Measurements from ENCODE around the gene ZEB2. TPM values are rescaled to one million over a fixed set of nuclear protein-coding genes. Genes with fewer than 3 reads are reported as not detected.
A peak's percentile ranks its signal among the peaks of the same experiment; 100 is the strongest.

ZEB2 gene
- total RNA-seq, 1 experiment from 2014 or later, result 71.9 TPM

GRCh38 chr2:144470334-144470733 is 49.6 kb downstream of the ZEB2 start:
- peak; percentile 40 for DNase-seq (ENCODE audit: low read depth, low spot score)
- in situ Hi-C loops (cut with HindIII; ENCODE audit: low pct_unique_long_range_greater_than_20kb, low sequenced_read_pairs), result no loop called here

GRCh38 chr2:144469798-144470197 is 50.1 kb downstream of the ZEB2 start:
- in situ Hi-C loops (cut with HindIII; ENCODE audit: low pct_unique_long_range_greater_than_20kb, low sequenced_read_pairs), result no loop called here

DNA sequence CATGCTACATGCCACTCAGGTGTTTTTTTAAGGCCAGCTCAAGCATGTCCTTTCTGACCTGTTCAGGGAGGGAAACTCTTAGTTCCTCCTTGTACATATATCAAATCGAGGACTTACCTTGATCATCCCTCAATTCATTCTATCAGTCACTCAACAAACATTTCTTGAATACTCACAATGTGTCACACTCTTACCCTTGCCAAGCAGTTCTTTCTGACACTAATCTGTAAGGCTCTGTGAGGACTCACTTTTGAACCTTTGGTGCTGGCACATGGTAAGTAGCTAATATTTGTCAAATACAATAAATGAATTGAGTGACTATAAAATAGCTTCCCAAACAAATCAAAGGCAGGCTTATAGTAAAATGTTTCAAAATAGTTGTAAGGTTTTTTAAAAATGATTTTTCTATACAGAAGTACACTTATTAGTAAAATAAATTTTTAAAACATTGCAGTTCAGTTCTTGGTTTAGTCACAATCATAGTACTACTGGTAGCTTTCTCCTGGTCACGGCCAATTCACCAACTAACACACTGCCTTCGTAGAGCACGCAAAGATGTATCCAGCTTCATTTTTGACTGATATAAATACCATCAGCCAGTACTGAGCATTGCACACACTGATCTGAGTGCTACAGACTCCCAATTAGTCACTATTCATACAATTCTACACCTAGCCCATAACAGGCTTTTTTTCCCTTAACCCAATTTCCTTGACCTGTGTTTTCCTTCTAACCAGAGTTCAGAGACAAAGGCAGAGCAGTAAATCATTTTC is 50.9 kb downstream of the ZEB2 start:
- no peak for DNase-seq (ENCODE audit: low read depth, low spot score)
- in situ Hi-C loops (cut with HindIII; ENCODE audit: low pct_unique_long_range_greater_than_20kb, low sequenced_read_pairs), result no loop called here

More at GRCh38 chr2:144469798-144470197, 50.1 kb downstream of the ZEB2 start:
- DNase-seq (ENCODE audit: low read depth, low spot score), result no peak

DNA sequence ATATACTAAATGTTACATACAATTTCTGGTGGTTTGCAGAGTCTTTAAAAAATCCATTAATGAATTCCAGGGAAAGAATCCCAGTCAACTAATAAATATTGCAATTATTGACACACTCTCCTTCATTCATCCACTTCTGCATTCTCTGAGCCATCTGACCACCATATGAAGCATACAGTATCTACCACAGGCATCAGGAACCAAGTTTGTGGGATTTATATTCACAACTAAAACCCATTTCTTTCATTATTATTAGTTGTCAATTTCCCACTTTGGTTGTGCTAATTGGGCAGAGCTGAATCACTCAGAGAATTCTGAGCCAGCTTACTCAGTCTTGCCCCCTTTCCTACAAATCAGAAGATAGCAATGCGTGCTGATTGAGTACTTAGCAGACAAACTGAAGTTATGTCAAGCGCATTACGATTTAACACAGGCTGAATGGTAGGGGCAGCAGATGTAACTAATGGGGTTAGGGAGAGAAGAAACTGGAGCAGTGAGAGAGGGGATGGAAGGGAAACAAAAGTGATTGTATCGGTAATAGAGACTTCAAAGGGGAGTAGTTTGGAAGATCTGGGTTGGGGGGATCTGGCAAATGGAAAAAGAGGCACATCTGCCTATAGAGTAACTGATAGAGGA is 52.3 kb downstream of the ZEB2 start:
- in situ Hi-C loops (cut with HindIII; ENCODE audit: low pct_unique_long_range_greater_than_20kb, low sequenced_read_pairs), result no loop called here

DNA sequence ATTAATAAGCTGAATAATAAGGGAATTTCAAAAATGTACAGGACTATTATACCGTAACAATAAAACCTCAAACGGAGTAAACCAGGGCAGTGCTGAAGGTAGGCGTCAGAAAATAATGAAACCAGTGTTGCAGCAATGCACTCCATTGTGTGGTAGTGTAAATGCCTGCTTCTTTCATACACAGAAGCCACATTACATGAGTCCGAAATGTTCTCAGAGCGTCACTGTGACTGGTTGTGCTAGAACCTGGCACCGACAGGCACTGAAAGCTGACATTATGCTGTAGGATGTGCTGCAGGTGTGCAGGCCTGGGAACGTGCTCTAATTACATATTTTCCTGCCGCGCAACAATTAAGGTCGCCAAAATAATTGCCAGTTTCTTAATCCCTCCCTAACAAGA is 53.3 kb downstream of the ZEB2 start:
- in situ Hi-C loops (cut with HindIII; ENCODE audit: low pct_unique_long_range_greater_than_20kb, low sequenced_read_pairs), result no loop called here
- peak; percentile 24 for DNase-seq (ENCODE audit: low read depth, low spot score)

More for the DNA sequence above, 52.3 kb downstream of the ZEB2 start:
- no peak for DNase-seq (ENCODE audit: low read depth, low spot score)

DNA sequence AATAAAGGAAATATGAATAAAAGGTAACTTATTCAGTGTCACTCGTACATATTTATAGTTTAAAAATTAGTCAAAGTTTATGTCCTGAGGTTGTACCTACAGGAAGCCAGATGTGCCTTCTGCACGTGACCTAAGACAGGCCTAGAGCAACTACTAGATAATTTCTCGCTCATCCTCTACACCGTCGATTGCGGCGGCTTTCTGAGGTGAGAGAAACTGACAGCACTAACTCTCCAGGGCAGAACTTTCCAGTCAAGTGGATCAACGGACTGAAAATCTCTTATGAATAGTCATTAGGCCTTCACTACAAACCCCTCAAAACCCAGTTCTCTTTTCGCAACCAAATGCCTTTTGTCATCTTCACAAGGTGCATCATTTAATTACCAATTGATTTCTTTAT is 54.2 kb downstream of the ZEB2 start:
- in situ Hi-C loops (cut with HindIII; ENCODE audit: low pct_unique_long_range_greater_than_20kb, low sequenced_read_pairs), result no loop called here

DNA sequence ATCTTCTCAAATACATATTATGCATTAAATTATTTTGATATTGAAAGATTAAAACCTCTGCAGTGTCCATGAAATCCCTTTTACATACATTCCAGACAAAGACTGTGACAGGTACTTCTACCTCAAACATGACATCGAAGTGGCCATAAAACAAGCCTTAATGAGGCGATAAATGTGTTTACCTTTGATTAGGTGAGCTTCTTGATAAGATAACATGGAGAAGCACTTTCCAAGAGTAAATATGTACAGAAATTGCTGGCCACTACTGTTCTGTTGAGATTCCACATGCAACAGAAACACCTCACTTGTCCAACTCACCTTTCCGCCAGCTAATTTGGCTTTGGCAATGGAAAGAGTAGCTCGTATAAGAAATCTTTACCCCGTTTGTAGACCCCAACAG is 55.2 kb downstream of the ZEB2 start:
- no peak for DNase-seq (ENCODE audit: low read depth, low spot score)
- in situ Hi-C loops (cut with HindIII; ENCODE audit: low pct_unique_long_range_greater_than_20kb, low sequenced_read_pairs), result no loop called here

More for the DNA sequence above, 54.2 kb downstream of the ZEB2 start:
- DNase-seq (ENCODE audit: low read depth, low spot score), result no peak

- in situ Hi-C loops (cut with HindIII; ENCODE audit: low pct_unique_long_range_greater_than_20kb, low sequenced_read_pairs), result no loop called here
- DNase-seq (ENCODE audit: low read depth, low spot score), result no peak
These were observed 56.7 kb downstream of the ZEB2 start for GRCh38 chr2:144463266-144463665.

GRCh38 chr2:144462266-144462665 is 57.7 kb downstream of the ZEB2 start:
- no peak for DNase-seq (ENCODE audit: low read depth, low spot score)
- in situ Hi-C loops (cut with HindIII; ENCODE audit: low pct_unique_long_range_greater_than_20kb, low sequenced_read_pairs), result no loop called here

DNA sequence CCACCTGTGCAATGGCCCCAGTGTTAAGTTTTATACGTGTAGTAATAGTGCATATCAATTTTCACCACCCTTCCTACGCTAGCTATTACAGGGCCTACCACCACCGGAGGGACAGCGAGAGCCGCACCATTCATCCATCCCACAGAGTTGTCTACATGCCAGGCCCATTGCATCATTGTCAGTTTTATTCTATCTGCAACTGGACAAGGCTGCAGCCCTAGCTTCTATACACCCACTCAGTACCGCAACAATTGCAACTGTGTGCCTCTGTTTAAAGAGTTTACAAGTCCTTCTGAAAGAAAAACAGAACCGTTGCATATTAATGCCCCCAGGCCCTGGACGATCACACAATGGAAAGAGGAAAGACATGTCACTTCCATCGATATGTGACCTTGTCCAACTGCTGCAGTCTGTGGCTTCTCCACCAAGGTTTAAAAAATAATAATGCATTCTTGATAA is 58.6 kb downstream of the ZEB2 start:
- in situ Hi-C loops (cut with HindIII; ENCODE audit: low pct_unique_long_range_greater_than_20kb, low sequenced_read_pairs), result no loop called here
- no peak for DNase-seq (ENCODE audit: low read depth, low spot score)

- no peak for DNase-seq (ENCODE audit: low read depth, low spot score)
- in situ Hi-C loops (cut with HindIII; ENCODE audit: low pct_unique_long_range_greater_than_20kb, low sequenced_read_pairs), result no loop called here
These were observed 59.1 kb downstream of the ZEB2 start for GRCh38 chr2:144460727-144461307.

- in situ Hi-C loops (cut with HindIII; ENCODE audit: low pct_unique_long_range_greater_than_20kb, low sequenced_read_pairs), result no loop called here
- no peak for DNase-seq (ENCODE audit: low read depth, low spot score)
These were observed 60.0 kb downstream of the ZEB2 start for GRCh38 chr2:144459937-144460336.

DNA sequence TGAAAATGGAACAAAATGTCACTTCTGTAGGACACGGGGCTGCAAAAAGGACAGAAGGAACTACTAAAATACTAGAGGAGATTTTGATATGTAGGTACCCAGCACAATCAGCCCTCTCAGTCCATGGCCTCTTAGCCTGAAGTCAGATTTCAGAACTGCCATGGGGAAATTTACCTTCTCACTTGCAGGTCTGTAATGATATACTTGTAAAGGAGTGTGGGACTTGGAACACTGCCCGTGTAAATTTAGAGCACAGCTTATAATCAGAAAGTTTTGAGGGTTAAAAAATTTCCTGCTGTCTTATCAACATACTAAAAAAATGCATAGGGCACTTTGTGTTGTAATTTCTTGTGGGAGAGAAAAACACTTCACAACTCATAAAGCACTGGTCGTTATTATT is 60.6 kb downstream of the ZEB2 start:
- in situ Hi-C loops (cut with HindIII; ENCODE audit: low pct_unique_long_range_greater_than_20kb, low sequenced_read_pairs), result no loop called here
- no peak for DNase-seq (ENCODE audit: low read depth, low spot score)

DNA sequence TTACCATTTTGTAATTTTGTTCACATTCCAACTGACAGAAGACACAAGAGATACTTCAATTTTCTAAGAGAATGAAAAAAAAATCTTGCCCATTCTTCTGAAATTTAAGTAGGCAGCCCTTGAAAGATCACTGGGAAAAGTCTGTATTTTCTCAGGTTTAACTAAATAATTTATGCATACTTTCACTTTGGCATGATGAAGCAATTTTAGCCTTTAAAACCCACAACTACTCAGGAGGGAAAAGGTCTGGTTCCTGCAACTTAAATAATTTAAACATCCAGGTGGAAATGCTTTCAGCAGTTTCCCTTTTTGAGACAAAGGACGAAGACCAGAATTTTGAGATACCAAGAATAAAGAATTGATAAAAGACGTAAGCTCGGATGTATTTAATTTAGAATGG is 61.4 kb downstream of the ZEB2 start:
- in situ Hi-C loops (cut with HindIII; ENCODE audit: low pct_unique_long_range_greater_than_20kb, low sequenced_read_pairs), result no loop called here
- no peak for DNase-seq (ENCODE audit: low read depth, low spot score)

GRCh38 chr2:144456680-144457079 is 63.2 kb downstream of the ZEB2 start:
- in situ Hi-C loops (cut with HindIII; ENCODE audit: low pct_unique_long_range_greater_than_20kb, low sequenced_read_pairs), result no loop called here
- peak; percentile 35 for DNase-seq (ENCODE audit: low read depth, low spot score)

GRCh38 chr2:144455987-144456386 is 63.9 kb downstream of the ZEB2 start:
- in situ Hi-C loops (cut with HindIII; ENCODE audit: low pct_unique_long_range_greater_than_20kb, low sequenced_read_pairs), result no loop called here
- no peak for DNase-seq (ENCODE audit: low read depth, low spot score)

- no peak for DNase-seq (ENCODE audit: low read depth, low spot score)
- in situ Hi-C loops (cut with HindIII; ENCODE audit: low pct_unique_long_range_greater_than_20kb, low sequenced_read_pairs), result no loop called here
These were observed 65.2 kb downstream of the ZEB2 start for GRCh38 chr2:144454466-144455287.

Data from SK-MEL-5 (cell line).